ENCODE measurements around the gene TANGO2. TPM values are rescaled to one million over a fixed set of nuclear protein-coding genes. Genes with fewer than 3 reads are reported as not detected.

The TANGO2 gene
- total RNA-seq, 4 donors from 2014 or later, result 24.3 to 46.7 (median 37.5) TPM

- TF ChIP-seq CTCF (IDR thresholded peaks at IDR 0.05; ENCODE audit: low read depth), result no peak
Measured at GRCh38 chr22:20107951-20108756, 87.2 kb downstream of the TANGO2 start.

- TF ChIP-seq CTCF (IDR thresholded peaks at IDR 0.05; ENCODE audit: low read depth), result no peak
Measured at GRCh38 chr22:20108757-20109230, 87.9 kb downstream of the TANGO2 start.

- TF ChIP-seq CTCF (IDR thresholded peaks at IDR 0.05; ENCODE audit: low read depth), result no peak
Measured at GRCh38 chr22:20109411-20110358, 88.8 kb downstream of the TANGO2 start.

- no peak for TF ChIP-seq CTCF (IDR thresholded peaks at IDR 0.05; ENCODE audit: low read depth)
Measured at GRCh38 chr22:20110359-20110985, 89.6 kb downstream of the TANGO2 start.

- TF ChIP-seq CTCF (IDR thresholded peaks at IDR 0.05; ENCODE audit: low read depth), result no peak
Measured at GRCh38 chr22:20111045-20111688, 90.3 kb downstream of the TANGO2 start.

- TF ChIP-seq CTCF (IDR thresholded peaks at IDR 0.05; ENCODE audit: low read depth), result no peak
Measured at GRCh38 chr22:20111689-20112622, 91.0 kb downstream of the TANGO2 start.
